PC-9 (cell line): Measurements from ENCODE around the gene ATP5PO. TPM values are rescaled to one million over a fixed set of nuclear protein-coding genes. Genes with fewer than 3 reads are reported as not detected.

ENCODE experiments used
- BruUV-seq: library from RNA; stranded (reverse); fragments of 400-500 nt; replicated peaks from 2 replicates; lab custom pipeline; 2021; lab: Mats Ljungman, UMichigan
- CTCF ChIA-PET: fragments of 300-600 bp; sonication (Branson Sonifier 250); formaldehyde crosslinking; loops from one replicate; lab custom pipeline; 2022; ENCODE audit warnings: antibody characterized with exemption; lab: Charles Lee
- POLR2A ChIA-PET: fragments of 300-600 bp; sonication (Branson Sonifier 250); formaldehyde crosslinking; loops from one replicate; lab custom pipeline; 2022; ENCODE audit warnings: antibody characterized with exemption; ENCODE audit not compliant: unreplicated experiment; lab: Charles Lee
- DNase-seq, 2 experiments: peaks; one replicate each; pipeline versions ENCODE4 v3.0.0 to v3.0.0-alpha.2; 2015 to 2022; ENCODE audit warnings: mixed read lengths in 1 of 2
- H2AFZ ChIP-seq: fragments of 200-600 bp; sonication (generic); 2 replicates; pipeline ENCODE4 v1.8.1; 2017; ENCODE audit warnings: antibody characterized with exemption
- H3F3A ChIP-seq: fragments of 200-600 bp; sonication (generic); 2 replicates; pipeline ENCODE4 v1.8.1; 2017; ENCODE audit warnings: antibody characterized with exemption, mild to moderate bottlenecking, low read depth; ENCODE audit not compliant: insufficient read depth
- H3K27ac ChIP-seq: fragments of 200-600 bp; sonication (generic); 2 replicates; pipeline ENCODE4 v1.6.1; 2016; ENCODE audit warnings: mixed run types
- H3K27me3 ChIP-seq: fragments of 200-600 bp; sonication (generic); 2 replicates; pipeline ENCODE4 v1.6.1; 2016; ENCODE audit warnings: low read depth, mixed run types; ENCODE audit not compliant: insufficient read depth
- H3K36me3 ChIP-seq: fragments of 200-600 bp; sonication (generic); 2 replicates; pipeline ENCODE4 v1.6.1; 2016; ENCODE audit warnings: low read depth, mixed run types
- H3K4me1 ChIP-seq: fragments of 200-600 bp; sonication (generic); replicated peaks from 2 replicates; pipeline ENCODE4 v1.6.1; 2016; ENCODE audit warnings: mixed run types; ENCODE audit not compliant: insufficient read depth
- H3K4me2 ChIP-seq: fragments of 200-600 bp; sonication (generic); 2 replicates; pipeline ENCODE4 v1.6.1; 2017; ENCODE audit warnings: mixed run types
- H3K4me3 ChIP-seq: fragments of 200-600 bp; sonication (generic); 2 replicates; pipeline ENCODE4 v1.6.1; 2016; ENCODE audit warnings: mixed run types
- H3K79me2 ChIP-seq: fragments of 200-600 bp; sonication (generic); 2 replicates; pipeline ENCODE4 v1.6.1; 2017; ENCODE audit warnings: low read depth, mixed run types
- H3K9me2 ChIP-seq: fragments of 200-600 bp; sonication (generic); 2 replicates; pipeline ENCODE4 v1.8.1; 2017; ENCODE audit warnings: mild to moderate bottlenecking; ENCODE audit not compliant: insufficient read depth
- H3K9me3 ChIP-seq: fragments of 200-600 bp; sonication (generic); 2 replicates; pipeline ENCODE4 v1.8.1; 2016; ENCODE audit warnings: low read depth; ENCODE audit not compliant: insufficient read depth
- H4K20me1 ChIP-seq: fragments of 200-600 bp; sonication (generic); 2 replicates; pipeline ENCODE4 v1.8.1; 2017; ENCODE audit not compliant: insufficient read depth
- EZH2 ChIP-seq: fragments of 200-600 bp; sonication (generic); IDR thresholded peaks from 2 replicates; pipeline ENCODE4 v1.8.0; 2017; ENCODE audit warnings: antibody characterized with exemption, low read depth
- intact Hi-C: fragments of 100-400 bp; cut with micrococcal nuclease; formaldehyde crosslinking; loops from one replicate; pipeline ENCODE4 v1.10.0; 2022; ENCODE audit not compliant: unreplicated experiment
- total RNA-seq: library from RNA; stranded (reverse); gene quantifications from 2 replicates; pipeline ENCODE4 v1.2.3, GENCODE V29; 2021
- TF ChIP-seq, protein P1 (sequence below): fragments of 200-600 bp; sonication (generic); conservative IDR thresholded peaks from 2 replicates; pipeline ENCODE4 v1.6.1; 2017; ENCODE audit warnings: mixed run types, antibody characterized with exemption, mild to moderate bottlenecking, moderate library complexity

ATP5PO gene
- total RNA-seq, 1 experiment from 2014 or later: 134 TPM

DNA sequence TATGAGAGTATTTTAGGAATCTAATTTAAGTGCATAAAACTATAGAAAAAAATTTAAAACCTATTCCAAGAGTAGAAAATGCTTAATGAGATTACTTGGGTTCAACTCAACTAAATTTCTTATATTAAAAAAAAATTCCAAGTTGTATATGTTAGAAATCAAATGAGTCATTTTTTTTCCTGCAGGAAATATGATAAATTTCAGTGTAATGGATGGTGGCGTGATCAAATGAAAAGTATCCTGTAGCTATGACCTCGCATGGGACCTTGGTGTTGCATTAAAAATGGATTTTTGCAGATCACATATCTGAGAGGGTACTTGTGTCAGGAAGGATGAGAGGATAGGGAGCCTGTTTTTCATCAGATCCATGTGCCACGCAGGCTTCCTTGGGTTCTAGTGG lies 17.9 kb downstream of the ATP5PO start:
- Histone ChIP-seq H3K4me2 (no peak overlapping the region), H3K9me3 (no peaks in the 10 kb centered on the region), H3F3A (0 out of 2 replicates have a peak, but pooled peaks cover 4% of the 10 kb centered on the region), H3K27ac (no peak overlapping the region), H3K36me3 (no peaks in the 10 kb centered on the region), H2AFZ (no peak overlapping the region), H3K79me2 (no peaks in the 10 kb centered on the region), H3K4me1 (0 out of 2 replicates have a peak, but pooled peaks cover 7% of the 10 kb centered on the region), H4K20me1 (no peaks in the 10 kb centered on the region), H3K27me3 (no peaks in the 10 kb centered on the region), H3K4me3 (no peak overlapping the region), H3K9me2 (no peaks in the 10 kb centered on the region)
- intact Hi-C loops: loop anchor here (10.0 kb wide), 2 partner anchors 253 to 1063 kb away; partner anchors contain the start of genes CRYZL1 and ITSN1
- DNase-seq: no peak
- no TSS peak for BruUV-seq
- ChIA-PET CTCF (no interaction called here), POLR2A (no interaction called here)
- TF ChIP-seq, protein P1, sequence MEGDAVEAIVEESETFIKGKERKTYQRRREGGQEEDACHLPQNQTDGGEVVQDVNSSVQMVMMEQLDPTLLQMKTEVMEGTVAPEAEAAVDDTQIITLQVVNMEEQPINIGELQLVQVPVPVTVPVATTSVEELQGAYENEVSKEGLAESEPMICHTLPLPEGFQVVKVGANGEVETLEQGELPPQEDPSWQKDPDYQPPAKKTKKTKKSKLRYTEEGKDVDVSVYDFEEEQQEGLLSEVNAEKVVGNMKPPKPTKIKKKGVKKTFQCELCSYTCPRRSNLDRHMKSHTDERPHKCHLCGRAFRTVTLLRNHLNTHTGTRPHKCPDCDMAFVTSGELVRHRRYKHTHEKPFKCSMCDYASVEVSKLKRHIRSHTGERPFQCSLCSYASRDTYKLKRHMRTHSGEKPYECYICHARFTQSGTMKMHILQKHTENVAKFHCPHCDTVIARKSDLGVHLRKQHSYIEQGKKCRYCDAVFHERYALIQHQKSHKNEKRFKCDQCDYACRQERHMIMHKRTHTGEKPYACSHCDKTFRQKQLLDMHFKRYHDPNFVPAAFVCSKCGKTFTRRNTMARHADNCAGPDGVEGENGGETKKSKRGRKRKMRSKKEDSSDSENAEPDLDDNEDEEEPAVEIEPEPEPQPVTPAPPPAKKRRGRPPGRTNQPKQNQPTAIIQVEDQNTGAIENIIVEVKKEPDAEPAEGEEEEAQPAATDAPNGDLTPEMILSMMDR: no peak
- no peak for TF ChIP-seq EZH2

DNA sequence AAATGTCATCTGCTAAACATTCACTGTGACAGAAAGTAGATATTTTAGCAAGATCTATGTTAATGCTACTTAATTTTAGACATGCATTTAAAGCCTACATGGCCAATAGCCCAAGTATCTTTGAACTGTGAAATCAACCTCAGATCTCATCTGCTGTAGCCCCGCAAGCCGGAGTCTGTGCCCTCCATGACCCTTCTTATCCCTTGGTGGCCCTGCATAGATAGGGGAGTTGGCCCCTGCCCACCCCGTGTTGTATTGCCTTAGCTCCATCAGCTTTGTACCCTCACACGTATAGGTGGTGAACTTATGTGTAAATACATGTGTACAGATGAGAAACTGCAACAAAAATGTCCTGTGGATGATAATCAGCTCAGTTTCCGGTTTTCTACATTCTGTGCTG lies 18.5 kb downstream of the ATP5PO start:
- no peak overlapping the region for H3K27ac ChIP-seq
- intact Hi-C loops: loop anchor here (10.0 kb wide), 2 partner anchors 252 to 1062 kb away; partner anchors contain the start of genes CRYZL1 and ITSN1
- H3K9me2 ChIP-seq: no peaks in the 10 kb centered on the region
- 0 out of 2 replicates have a peak, but pooled peaks cover 7% of the 10 kb centered on the region for H3K4me1 ChIP-seq
- no peak for DNase-seq
- H2AFZ ChIP-seq: no peak overlapping the region
- no peak for TF ChIP-seq EZH2
- TF ChIP-seq, protein P1: no peak
- H3K36me3 ChIP-seq: no peaks in the 10 kb centered on the region
- H4K20me1 ChIP-seq: no peaks in the 10 kb centered on the region
- no peaks in the 10 kb centered on the region for H3K9me3 ChIP-seq
- no peak overlapping the region for H3K4me3 ChIP-seq
- no peaks in the 10 kb centered on the region for H3K79me2 ChIP-seq
- ChIA-PET POLR2A (no interaction called here), CTCF (interaction anchor here (0.6 kb wide), 1 partner anchor 417 kb away, joined by 4 read pairs; no protein-coding TSS in a partner anchor)
- no TSS peak for BruUV-seq
- H3K27me3 ChIP-seq: no peaks in the 10 kb centered on the region
- 0 out of 2 replicates have a peak, but pooled peaks cover 4% of the 10 kb centered on the region for H3F3A ChIP-seq
- no peak overlapping the region for H3K4me2 ChIP-seq

DNA sequence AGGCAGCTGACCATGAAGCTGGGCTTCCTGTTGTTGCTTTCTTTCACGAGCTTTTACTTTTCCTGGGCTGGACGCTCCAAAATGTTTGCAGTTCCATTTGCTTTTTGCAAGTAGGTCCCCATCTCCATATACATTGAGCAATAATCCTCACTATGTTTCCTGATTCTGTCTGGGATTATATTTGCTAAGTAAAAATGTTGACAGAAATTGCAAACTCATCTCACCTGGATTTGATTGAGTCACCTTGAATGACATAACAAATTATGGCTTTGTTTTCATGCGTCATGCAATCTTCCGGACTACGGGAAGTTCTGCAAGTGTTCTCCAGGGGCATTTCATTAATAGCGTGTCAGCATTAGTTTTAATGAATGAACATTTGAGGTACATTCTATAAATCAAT lies 18.9 kb downstream of the ATP5PO start:
- Histone ChIP-seq H3K4me1 (0 out of 2 replicates have a peak, but pooled peaks cover 7% of the 10 kb centered on the region), H4K20me1 (no peaks in the 10 kb centered on the region), H3K9me2 (no peaks in the 10 kb centered on the region), H3K9me3 (no peaks in the 10 kb centered on the region), H3K4me2 (no peak overlapping the region), H3K27me3 (no peaks in the 10 kb centered on the region), H3K79me2 (no peaks in the 10 kb centered on the region), H3F3A (0 out of 2 replicates have a peak, but pooled peaks cover 4% of the 10 kb centered on the region), H3K36me3 (no peaks in the 10 kb centered on the region), H3K27ac (no peak overlapping the region), H2AFZ (no peak overlapping the region), H3K4me3 (no peak overlapping the region)
- CTCF ChIA-PET: interaction anchor here (0.6 kb wide), 1 partner anchor 417 kb away, joined by 4 read pairs; no protein-coding TSS in a partner anchor
- BruUV-seq: no TSS peak
- no peak for DNase-seq
- TF ChIP-seq, protein P1: no peak
- TF ChIP-seq EZH2: no peak
- POLR2A ChIA-PET: no interaction called here
- intact Hi-C loops: loop anchor here (10.0 kb wide), 2 partner anchors 252 to 1062 kb away; partner anchors contain the start of genes CRYZL1 and ITSN1
